Measurements from ENCODE around the gene ST14.

GRCh38 chr11:130157840-130158239 lies 1.7 kb upstream of the ST14 start:
- no peak for TF ChIP-seq CTCF (IDR thresholded peaks at IDR 0.05)
- TF ChIP-seq POLR2A (IDR thresholded peaks at IDR 0.05), result no peak

Data from heart left ventricle (tissue), 13 donors.